OCI-LY7 (cell line): ENCODE measurements around the gene GLCCI1. TPM values are rescaled to one million over a fixed set of nuclear protein-coding genes. Genes with fewer than 3 reads are reported as not detected.

Experiments used
- BruUV-seq: library from RNA; stranded (reverse); fragments of 400-500 nt; replicated peaks from 2 replicates; lab custom pipeline; 2021; lab: Mats Ljungman, UMichigan
- CTCF ChIA-PET: fragments of 300-600 bp; sonication (Branson Sonifier 250); formaldehyde crosslinking; loops from one replicate; lab custom pipeline; 2022; ENCODE audit warnings: antibody characterized with exemption; ENCODE audit not compliant: unreplicated experiment; lab: Charles Lee
- POLR2A ChIA-PET: fragments of 300-600 bp; sonication (Branson Sonifier 250); formaldehyde crosslinking; loops from one replicate; lab custom pipeline; 2022; ENCODE audit warnings: antibody characterized with exemption; lab: Charles Lee
- DNase-seq: peaks from one replicate; pipeline ENCODE4 v3.0.0-alpha.2; 2015; ENCODE audit warnings: low spot score
- H2AFZ ChIP-seq: fragments of 200-600 bp; sonication (generic), shearing (Covaris generic); 2 replicates; pipeline ENCODE4 v1.6.1; 2014; ENCODE audit warnings: mild to moderate bottlenecking, antibody characterized with exemption, low read length, moderate library complexity
- H3K27ac ChIP-seq: fragments of 200-600 bp; sonication (generic); 2 replicates; pipeline ENCODE4 v1.5.1; 2014; ENCODE audit warnings: mixed run types, low read depth, mild to moderate bottlenecking, moderate library complexity, low read length, inconsistent platforms; ENCODE audit not compliant: poor library complexity, severe bottlenecking
- H3K36me3 ChIP-seq: fragments of 200-600 bp; sonication (generic); 2 replicates; pipeline ENCODE4 v1.6.1; 2014; ENCODE audit warnings: mild to moderate bottlenecking, antibody characterized with exemption, low read length, moderate library complexity, mixed read lengths; ENCODE audit not compliant: insufficient read depth
- H3K4me1 ChIP-seq: fragments of 200-600 bp; sonication (generic); 2 replicates; pipeline ENCODE4 v1.5.1; 2014; ENCODE audit warnings: mild to moderate bottlenecking, low read length; ENCODE audit not compliant: insufficient read depth, poor library complexity, severe bottlenecking
- H3K4me2 ChIP-seq: fragments of 200-600 bp; sonication (generic); 2 replicates; pipeline ENCODE4 v1.6.1; 2014; ENCODE audit warnings: mild to moderate bottlenecking, low read length
- H3K4me3 ChIP-seq: fragments of 200-600 bp; sonication (generic); 2 replicates; pipeline ENCODE4 v1.5.1; 2014; ENCODE audit warnings: mild to moderate bottlenecking, low read depth, low read length; ENCODE audit not compliant: poor library complexity, severe bottlenecking
- H3K79me2 ChIP-seq: fragments of 200-600 bp; sonication (generic); 2 replicates; pipeline ENCODE4 v1.6.1; 2016; ENCODE audit warnings: low read depth, mild to moderate bottlenecking, low read length, moderate library complexity, mixed read lengths; ENCODE audit not compliant: insufficient read depth
- H3K9me2 ChIP-seq: fragments of 200-600 bp; sonication (generic); 2 replicates; pipeline ENCODE4 v1.6.1; 2016; ENCODE audit warnings: mild to moderate bottlenecking, low read length, mixed read lengths; ENCODE audit not compliant: insufficient read depth
- H3K9me3 ChIP-seq: fragments of 200-600 bp; sonication (generic); 2 replicates; pipeline ENCODE4 v1.6.1; 2014; ENCODE audit warnings: mild to moderate bottlenecking, mixed run types, low read length, mixed read lengths
- H4K20me1 ChIP-seq: fragments of 200-600 bp; sonication (generic); 2 replicates; pipeline ENCODE4 v1.6.1; 2014; ENCODE audit warnings: mild to moderate bottlenecking, antibody characterized with exemption, low read length, moderate library complexity, mixed read lengths; ENCODE audit not compliant: insufficient read depth
- EZH2phosphoT487 ChIP-seq: fragments of 200-600 bp; sonication (generic); IDR thresholded peaks from 2 replicates; pipeline ENCODE4 v1.6.1; 2018; ENCODE audit warnings: low read depth, borderline replicate concordance, mild to moderate bottlenecking, mixed run types, antibody characterized with exemption, low read length, moderate library complexity, mixed read lengths
- intact Hi-C: fragments of 100-400 bp; cut with micrococcal nuclease; formaldehyde crosslinking; loops from one replicate; pipeline ENCODE4 v1.10.0; 2022; ENCODE audit not compliant: unreplicated experiment
- total RNA-seq, 2 experiments: library from RNA; depleted of rRNA in 1 of 2; stranded (reverse); fragments of >200 nt in 1 of 2; shearing (Covaris generic) in 1 of 2; gene quantifications; 2 replicates each; pipeline ENCODE4 v1.2.3, GENCODE V29; 2014 to 2022
- TF ChIP-seq, protein P1 (sequence below): fragments of 200-600 bp; sonication (generic); conservative IDR thresholded peaks from 2 replicates; pipeline ENCODE4 v1.5.1; 2014; ENCODE audit warnings: mild to moderate bottlenecking, antibody characterized with exemption, low read length, moderate library complexity, mixed read lengths

Gene GLCCI1
- total RNA-seq, 2 experiments from 2014 or later = 21.3 to 85.6 TPM

- no peak for DNase-seq
- no TSS peak for BruUV-seq
- Histone ChIP-seq H4K20me1 (no peaks in the 10 kb centered on the region), H2AFZ (no peak overlapping the region), H3K4me2 (no peak overlapping the region), H3K9me3 (peaks cover 5% of the 10 kb centered on the region; the same call in 1 of the 2 replicates), H3K9me2 (no peaks in the 10 kb centered on the region), H3K4me1 (peaks cover 24% of the 10 kb centered on the region), H3K27ac (no peak overlapping the region), H3K36me3 (no peaks in the 10 kb centered on the region), H3K79me2 (no peaks in the 10 kb centered on the region), H3K4me3 (no peak overlapping the region)
- intact Hi-C loops = no loop called here
- CTCF ChIA-PET = no interaction called here
- no peak for TF ChIP-seq EZH2phosphoT487
- TF ChIP-seq, protein P1, sequence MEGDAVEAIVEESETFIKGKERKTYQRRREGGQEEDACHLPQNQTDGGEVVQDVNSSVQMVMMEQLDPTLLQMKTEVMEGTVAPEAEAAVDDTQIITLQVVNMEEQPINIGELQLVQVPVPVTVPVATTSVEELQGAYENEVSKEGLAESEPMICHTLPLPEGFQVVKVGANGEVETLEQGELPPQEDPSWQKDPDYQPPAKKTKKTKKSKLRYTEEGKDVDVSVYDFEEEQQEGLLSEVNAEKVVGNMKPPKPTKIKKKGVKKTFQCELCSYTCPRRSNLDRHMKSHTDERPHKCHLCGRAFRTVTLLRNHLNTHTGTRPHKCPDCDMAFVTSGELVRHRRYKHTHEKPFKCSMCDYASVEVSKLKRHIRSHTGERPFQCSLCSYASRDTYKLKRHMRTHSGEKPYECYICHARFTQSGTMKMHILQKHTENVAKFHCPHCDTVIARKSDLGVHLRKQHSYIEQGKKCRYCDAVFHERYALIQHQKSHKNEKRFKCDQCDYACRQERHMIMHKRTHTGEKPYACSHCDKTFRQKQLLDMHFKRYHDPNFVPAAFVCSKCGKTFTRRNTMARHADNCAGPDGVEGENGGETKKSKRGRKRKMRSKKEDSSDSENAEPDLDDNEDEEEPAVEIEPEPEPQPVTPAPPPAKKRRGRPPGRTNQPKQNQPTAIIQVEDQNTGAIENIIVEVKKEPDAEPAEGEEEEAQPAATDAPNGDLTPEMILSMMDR = no peak
- POLR2A ChIA-PET = no interaction called here
Observed at GRCh38 chr7:8111282-8111960, 142.8 kb downstream of the GLCCI1 start.

- no peak for DNase-seq
- TF ChIP-seq EZH2phosphoT487 = no peak
- TF ChIP-seq, protein P1 = no peak
- intact Hi-C loops = no loop called here
- no peak overlapping the region for H3K27ac ChIP-seq
- no peak overlapping the region for H3K4me3 ChIP-seq
- H3K4me1 ChIP-seq = peaks cover 24% of the 10 kb centered on the region
- H2AFZ ChIP-seq = no peak overlapping the region
- POLR2A ChIA-PET = interaction anchor here (0.9 to 1.0 kb wide), 4 partner anchors 8 to 124 kb away, joined by 3 to 5 read pairs (median 3); no protein-coding TSS in a partner anchor
- H3K4me2 ChIP-seq = no peak overlapping the region
- H4K20me1 ChIP-seq = no peaks in the 10 kb centered on the region
- CTCF ChIA-PET = no interaction called here
- no TSS peak for BruUV-seq
- H3K9me3 ChIP-seq = peaks cover 5% of the 10 kb centered on the region; the same call in 1 of the 2 replicates
- no peaks in the 10 kb centered on the region for H3K9me2 ChIP-seq
- no peaks in the 10 kb centered on the region for H3K79me2 ChIP-seq
- H3K36me3 ChIP-seq = no peaks in the 10 kb centered on the region
Observed at GRCh38 chr7:8112685-8113084, 144.1 kb downstream of the GLCCI1 start.

DNA sequence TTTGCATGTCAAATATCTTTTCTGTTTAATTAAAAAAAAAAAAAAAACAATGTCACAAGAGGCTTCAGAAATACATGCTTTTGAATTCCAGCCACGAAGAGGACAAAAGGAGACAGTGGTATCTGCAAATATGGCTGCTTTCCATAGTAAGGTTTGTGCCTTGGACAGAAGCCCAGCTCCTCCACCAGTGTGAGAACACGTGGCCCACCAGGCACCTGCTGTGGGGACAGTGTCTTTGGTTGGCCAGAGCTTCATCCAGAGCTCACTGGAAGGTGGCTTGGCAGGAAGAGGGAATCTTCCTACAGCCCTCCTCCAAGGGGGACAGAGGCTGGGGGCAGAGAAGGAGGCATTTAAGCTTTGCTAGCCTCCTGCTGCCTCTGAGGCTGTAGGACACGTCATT lies 144.6 kb downstream of the GLCCI1 start:
- peaks cover 24% of the 10 kb centered on the region for H3K4me1 ChIP-seq
- H3K79me2 ChIP-seq = no peaks in the 10 kb centered on the region
- ChIA-PET POLR2A (interaction anchor here (0.7 to 1.0 kb wide), 3 partner anchors 13 to 124 kb away, joined by 3 to 5 read pairs (median 3); no protein-coding TSS in a partner anchor), CTCF (no interaction called here)
- no peak overlapping the region for H3K4me2 ChIP-seq
- no peaks in the 10 kb centered on the region for H4K20me1 ChIP-seq
- no peaks in the 10 kb centered on the region for H3K9me2 ChIP-seq
- peaks cover 5% of the 10 kb centered on the region; the same call in 1 of the 2 replicates for H3K9me3 ChIP-seq
- no peak for TF ChIP-seq EZH2phosphoT487
- TF ChIP-seq, protein P1 = no peak
- H3K27ac ChIP-seq = no peak overlapping the region
- BruUV-seq = no TSS peak
- no peak overlapping the region for H2AFZ ChIP-seq
- no peak overlapping the region for H3K4me3 ChIP-seq
- H3K36me3 ChIP-seq = no peaks in the 10 kb centered on the region
- intact Hi-C loops = no loop called here
- no peak for DNase-seq
